OCI-LY7 (cell line): ENCODE measurements around the gene CA5B. TPM values are rescaled to one million over a fixed set of nuclear protein-coding genes. Genes with fewer than 3 reads are reported as not detected.

Source experiments
- BruUV-seq: library from RNA; stranded (reverse); fragments of 400-500 nt; replicated peaks from 2 replicates; lab custom pipeline; 2021; lab: Mats Ljungman, UMichigan
- CTCF ChIA-PET: fragments of 300-600 bp; sonication (Branson Sonifier 250); formaldehyde crosslinking; loops from one replicate; lab custom pipeline; 2022; ENCODE audit warnings: antibody characterized with exemption; ENCODE audit not compliant: unreplicated experiment; lab: Charles Lee
- POLR2A ChIA-PET: fragments of 300-600 bp; sonication (Branson Sonifier 250); formaldehyde crosslinking; loops from one replicate; lab custom pipeline; 2022; ENCODE audit warnings: antibody characterized with exemption; lab: Charles Lee
- DNase-seq: peaks from one replicate; pipeline ENCODE4 v3.0.0-alpha.2; 2015; ENCODE audit warnings: low spot score
- H2AFZ ChIP-seq: fragments of 200-600 bp; sonication (generic), shearing (Covaris generic); 2 replicates; pipeline ENCODE4 v1.6.1; 2014; ENCODE audit warnings: mild to moderate bottlenecking, antibody characterized with exemption, low read length, moderate library complexity
- H3K27ac ChIP-seq: fragments of 200-600 bp; sonication (generic); 2 replicates; pipeline ENCODE4 v1.5.1; 2014; ENCODE audit warnings: mixed run types, low read depth, mild to moderate bottlenecking, moderate library complexity, low read length, inconsistent platforms; ENCODE audit not compliant: poor library complexity, severe bottlenecking
- H3K36me3 ChIP-seq: fragments of 200-600 bp; sonication (generic); 2 replicates; pipeline ENCODE4 v1.6.1; 2014; ENCODE audit warnings: mild to moderate bottlenecking, antibody characterized with exemption, low read length, moderate library complexity, mixed read lengths; ENCODE audit not compliant: insufficient read depth
- H3K4me1 ChIP-seq: fragments of 200-600 bp; sonication (generic); 2 replicates; pipeline ENCODE4 v1.5.1; 2014; ENCODE audit warnings: mild to moderate bottlenecking, low read length; ENCODE audit not compliant: insufficient read depth, poor library complexity, severe bottlenecking
- H3K4me2 ChIP-seq: fragments of 200-600 bp; sonication (generic); 2 replicates; pipeline ENCODE4 v1.6.1; 2014; ENCODE audit warnings: mild to moderate bottlenecking, low read length
- H3K4me3 ChIP-seq: fragments of 200-600 bp; sonication (generic); 2 replicates; pipeline ENCODE4 v1.5.1; 2014; ENCODE audit warnings: mild to moderate bottlenecking, low read depth, low read length; ENCODE audit not compliant: poor library complexity, severe bottlenecking
- H3K79me2 ChIP-seq: fragments of 200-600 bp; sonication (generic); 2 replicates; pipeline ENCODE4 v1.6.1; 2016; ENCODE audit warnings: low read depth, mild to moderate bottlenecking, low read length, moderate library complexity, mixed read lengths; ENCODE audit not compliant: insufficient read depth
- H3K9me2 ChIP-seq: fragments of 200-600 bp; sonication (generic); 2 replicates; pipeline ENCODE4 v1.6.1; 2016; ENCODE audit warnings: mild to moderate bottlenecking, low read length, mixed read lengths; ENCODE audit not compliant: insufficient read depth
- H3K9me3 ChIP-seq: fragments of 200-600 bp; sonication (generic); 2 replicates; pipeline ENCODE4 v1.6.1; 2014; ENCODE audit warnings: mild to moderate bottlenecking, mixed run types, low read length, mixed read lengths
- H4K20me1 ChIP-seq: fragments of 200-600 bp; sonication (generic); 2 replicates; pipeline ENCODE4 v1.6.1; 2014; ENCODE audit warnings: mild to moderate bottlenecking, antibody characterized with exemption, low read length, moderate library complexity, mixed read lengths; ENCODE audit not compliant: insufficient read depth
- EZH2phosphoT487 ChIP-seq: fragments of 200-600 bp; sonication (generic); IDR thresholded peaks from 2 replicates; pipeline ENCODE4 v1.6.1; 2018; ENCODE audit warnings: low read depth, borderline replicate concordance, mild to moderate bottlenecking, mixed run types, antibody characterized with exemption, low read length, moderate library complexity, mixed read lengths
- intact Hi-C: fragments of 100-400 bp; cut with micrococcal nuclease; formaldehyde crosslinking; loops from one replicate; pipeline ENCODE4 v1.10.0; 2022; ENCODE audit not compliant: unreplicated experiment
- total RNA-seq, 2 experiments: library from RNA; depleted of rRNA in 1 of 2; stranded (reverse); fragments of >200 nt in 1 of 2; shearing (Covaris generic) in 1 of 2; gene quantifications; 2 replicates each; pipeline ENCODE4 v1.2.3, GENCODE V29; 2014 to 2022
- TF ChIP-seq, protein P1 (sequence below): fragments of 200-600 bp; sonication (generic); conservative IDR thresholded peaks from 2 replicates; pipeline ENCODE4 v1.5.1; 2014; ENCODE audit warnings: mild to moderate bottlenecking, antibody characterized with exemption, low read length, moderate library complexity, mixed read lengths

The CA5B gene
- total RNA-seq, 2 experiments from 2014 or later = 3.1 to 6.2 TPM

DNA sequence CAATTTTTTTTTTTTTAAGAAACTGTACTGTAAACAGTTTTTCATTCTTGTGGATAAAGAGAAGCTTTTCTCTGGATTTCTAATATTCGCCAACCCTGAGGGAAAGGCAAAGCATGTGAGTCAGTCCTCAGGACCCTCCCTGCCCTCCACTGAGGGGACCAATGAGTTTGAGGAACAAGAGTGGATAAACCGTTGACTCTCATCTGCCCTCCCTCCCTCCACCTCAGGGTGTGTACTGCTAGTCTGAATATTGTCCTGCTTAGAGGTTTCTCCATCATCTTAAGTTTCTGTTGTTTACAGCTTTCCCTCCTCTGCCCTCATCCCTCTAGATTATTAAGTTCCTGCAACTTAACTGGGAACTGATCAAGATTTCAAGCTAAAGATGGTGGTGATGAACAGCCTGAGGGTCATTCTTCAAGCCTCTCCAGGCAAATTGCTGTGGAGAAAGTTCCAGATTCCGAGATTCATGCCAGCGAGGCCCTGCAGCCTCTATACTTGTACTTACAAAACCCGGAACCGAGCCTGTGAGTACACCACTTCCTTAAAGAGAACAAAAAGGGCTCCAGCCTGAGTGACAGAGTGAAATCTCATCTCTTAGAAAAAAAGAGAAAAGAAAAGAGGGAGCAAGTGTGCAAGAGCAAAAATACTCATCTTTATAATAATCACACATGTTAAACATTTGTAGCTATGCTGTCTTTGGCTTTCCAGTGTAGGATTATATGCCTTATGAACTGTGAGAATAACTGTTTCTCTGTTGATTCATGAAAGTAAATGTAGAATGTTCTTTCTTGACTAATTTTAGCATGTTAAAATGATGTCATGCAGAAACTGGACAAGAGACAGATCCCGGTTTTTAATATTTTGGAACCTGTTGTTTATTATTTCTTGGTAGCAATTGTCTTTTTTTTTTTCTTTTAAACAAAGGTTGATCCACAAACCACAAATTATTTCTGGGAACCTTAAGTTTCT, 11.9 kb downstream of the CA5B start:
- H2AFZ ChIP-seq = peak overlapping the region; percentile 91; the same call in 1 of the 2 replicates
- peak; percentile 61 for DNase-seq
- TF ChIP-seq EZH2phosphoT487 = no peak
- TF ChIP-seq, protein P1, sequence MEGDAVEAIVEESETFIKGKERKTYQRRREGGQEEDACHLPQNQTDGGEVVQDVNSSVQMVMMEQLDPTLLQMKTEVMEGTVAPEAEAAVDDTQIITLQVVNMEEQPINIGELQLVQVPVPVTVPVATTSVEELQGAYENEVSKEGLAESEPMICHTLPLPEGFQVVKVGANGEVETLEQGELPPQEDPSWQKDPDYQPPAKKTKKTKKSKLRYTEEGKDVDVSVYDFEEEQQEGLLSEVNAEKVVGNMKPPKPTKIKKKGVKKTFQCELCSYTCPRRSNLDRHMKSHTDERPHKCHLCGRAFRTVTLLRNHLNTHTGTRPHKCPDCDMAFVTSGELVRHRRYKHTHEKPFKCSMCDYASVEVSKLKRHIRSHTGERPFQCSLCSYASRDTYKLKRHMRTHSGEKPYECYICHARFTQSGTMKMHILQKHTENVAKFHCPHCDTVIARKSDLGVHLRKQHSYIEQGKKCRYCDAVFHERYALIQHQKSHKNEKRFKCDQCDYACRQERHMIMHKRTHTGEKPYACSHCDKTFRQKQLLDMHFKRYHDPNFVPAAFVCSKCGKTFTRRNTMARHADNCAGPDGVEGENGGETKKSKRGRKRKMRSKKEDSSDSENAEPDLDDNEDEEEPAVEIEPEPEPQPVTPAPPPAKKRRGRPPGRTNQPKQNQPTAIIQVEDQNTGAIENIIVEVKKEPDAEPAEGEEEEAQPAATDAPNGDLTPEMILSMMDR = no peak
- no peaks in the 10 kb centered on the region for H3K9me2 ChIP-seq
- POLR2A ChIA-PET = interaction anchor here (0.6 to 2.8 kb wide), 6 partner anchors 10 to 40 kb away, joined by 4 to 11 read pairs (median 6); partner anchors contain the start of genes CA5B and ZRSR2
- CTCF ChIA-PET = interaction anchor here (1.2 kb wide), 1 partner anchor 12 kb away, joined by 4 read pairs; the partner anchor contains the start of gene CA5B
- H3K4me3 ChIP-seq = no peak overlapping the region
- H3K27ac ChIP-seq = peak overlapping the region; percentile 11
- no peaks in the 10 kb centered on the region for H3K79me2 ChIP-seq
- no peaks in the 10 kb centered on the region for H4K20me1 ChIP-seq
- intact Hi-C loops = no loop called here
- H3K9me3 ChIP-seq = no peaks in the 10 kb centered on the region
- BruUV-seq = no TSS peak
- peak overlapping the region; percentile 20; the same call in 1 of the 2 replicates for H3K4me2 ChIP-seq
- H3K4me1 ChIP-seq = peaks cover 13% of the 10 kb centered on the region
- H3K36me3 ChIP-seq = no peaks in the 10 kb centered on the region

DNA sequence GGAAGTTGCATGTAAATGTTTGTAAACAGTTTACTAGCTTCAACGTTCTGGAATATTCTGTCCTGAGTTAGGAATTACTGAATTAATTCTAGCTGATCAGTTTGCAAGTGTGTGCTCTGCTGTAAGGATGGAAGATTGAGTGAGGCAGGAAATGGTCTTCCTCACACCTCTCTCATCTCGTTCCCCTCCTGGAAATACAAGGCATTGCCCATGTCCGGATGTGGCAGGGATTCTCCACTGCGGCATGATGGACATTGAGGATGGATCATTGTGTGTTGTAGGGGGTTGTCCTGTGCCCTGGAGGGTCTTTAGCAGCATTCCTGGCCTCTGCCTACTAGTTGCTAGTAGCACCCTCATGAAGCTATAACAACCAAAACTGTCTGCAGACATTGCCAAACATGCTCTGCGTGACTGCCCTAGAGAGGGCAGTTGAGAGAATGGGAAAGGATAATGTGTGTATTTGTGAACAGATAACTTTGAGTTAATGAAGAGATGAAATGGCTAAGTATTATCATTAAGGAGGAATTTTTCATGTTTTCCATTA, 12.6 kb downstream of the CA5B start:
- DNase-seq = no peak
- Histone ChIP-seq H3K4me2 (no peak overlapping the region), H2AFZ (peak overlapping the region; percentile 91; the same call in 1 of the 2 replicates), H3K4me1 (peaks cover 13% of the 10 kb centered on the region), H4K20me1 (no peaks in the 10 kb centered on the region), H3K9me2 (no peaks in the 10 kb centered on the region), H3K4me3 (no peak overlapping the region), H3K36me3 (no peaks in the 10 kb centered on the region), H3K79me2 (no peaks in the 10 kb centered on the region), H3K9me3 (no peaks in the 10 kb centered on the region), H3K27ac (no peak overlapping the region)
- TF ChIP-seq, protein P1 = no peak
- no peak for TF ChIP-seq EZH2phosphoT487
- intact Hi-C loops = no loop called here
- CTCF ChIA-PET = interaction anchor here (1.2 kb wide), 1 partner anchor 13 kb away, joined by 4 read pairs; the partner anchor contains the start of gene CA5B
- POLR2A ChIA-PET = interaction anchor here (0.7 to 2.8 kb wide), 2 partner anchors 12 to 38 kb away, joined by 4 to 11 read pairs; partner anchors contain the start of gene CA5B
- no TSS peak for BruUV-seq
